Right lobe of liver (tissue), 4 donors: ENCODE measurements around the gene ADORA3.

Source experiments
- CTCF ChIP-seq, 4 donors: fragments of 200-600 bp in 3 of 4; fragments of 450-650 bp in 1 of 4; IDR thresholded peaks; one replicate each; pipeline versions ENCODE4 v1.5.1 to v1.8.0; 2016 to 2022; ENCODE audit warnings: antibody characterized with exemption in 4 of 4, mild to moderate bottlenecking in 2 of 4
- POLR2A ChIP-seq: fragments of 450-650 bp; IDR thresholded peaks from one replicate; pipeline ENCODE4 v1.6.1; 2017; ENCODE audit warnings: antibody characterized with exemption, mild to moderate bottlenecking
- donor health status: DM: no; HTN: no; CAD: no.
- donor health status: DM: no; HTN: no; CAD: no.
- donor health status: DM: no; HTN: yes; CAD: no.

- TF ChIP-seq CTCF (IDR thresholded peaks at IDR 0.05) (no peak), POLR2A (no peak)
Observed at GRCh38 chr1:111517469-111518225, 14.2 kb upstream of the ADORA3 start.
